Stimulated activated CD8-positive, alpha-beta memory T cell treated with anti-CD3 and anti-CD28 coated beads, Interleukin-4, amount 100 ng/mL, for 48 hours (primary cell): ENCODE data around the gene NTM.

ENCODE experiments used
- DNase-seq: peaks from one replicate; pipeline ENCODE4 v3.0.0-alpha.2; 2020

Gene NTM

DNA sequence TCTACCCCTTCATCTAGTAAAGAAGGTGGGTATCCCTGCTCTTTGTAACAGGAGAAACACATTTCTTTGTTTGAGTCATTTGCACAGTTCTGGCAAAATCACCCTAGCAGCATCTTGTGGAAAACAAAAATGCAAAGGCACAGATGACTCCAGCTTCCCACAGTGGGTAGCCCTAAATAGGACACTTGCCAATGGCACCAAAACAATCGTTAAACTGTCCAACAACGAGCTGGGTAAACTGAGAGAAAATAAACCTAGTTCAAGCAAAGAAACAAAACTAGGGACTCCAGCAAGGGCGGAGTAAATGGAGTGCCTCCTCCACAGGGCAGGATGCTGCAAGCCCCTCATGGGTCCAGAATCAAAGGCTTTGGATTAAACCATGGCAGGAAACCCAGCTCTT, 239.5 kb downstream of the NTM start:
- no peak for DNase-seq

DNA sequence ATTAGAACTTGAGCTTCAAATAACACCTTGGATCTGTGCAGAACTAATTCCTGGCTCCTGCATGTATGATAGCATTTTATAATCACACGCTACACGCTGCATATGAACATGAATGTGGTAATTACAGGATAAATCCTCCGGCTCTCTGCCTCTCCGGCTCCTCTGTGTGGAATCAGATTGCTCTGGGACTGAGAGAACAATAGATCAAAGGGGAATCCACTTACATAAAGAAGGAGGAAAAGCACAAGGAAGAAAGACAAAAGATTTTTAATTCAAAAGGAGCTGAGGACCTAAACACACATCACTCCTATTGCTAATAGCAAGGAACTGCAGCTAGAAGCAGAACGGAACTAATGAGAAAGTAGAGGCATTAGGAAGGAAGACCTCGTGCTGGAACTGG, 240.9 kb downstream of the NTM start:
- no peak for DNase-seq

DNA sequence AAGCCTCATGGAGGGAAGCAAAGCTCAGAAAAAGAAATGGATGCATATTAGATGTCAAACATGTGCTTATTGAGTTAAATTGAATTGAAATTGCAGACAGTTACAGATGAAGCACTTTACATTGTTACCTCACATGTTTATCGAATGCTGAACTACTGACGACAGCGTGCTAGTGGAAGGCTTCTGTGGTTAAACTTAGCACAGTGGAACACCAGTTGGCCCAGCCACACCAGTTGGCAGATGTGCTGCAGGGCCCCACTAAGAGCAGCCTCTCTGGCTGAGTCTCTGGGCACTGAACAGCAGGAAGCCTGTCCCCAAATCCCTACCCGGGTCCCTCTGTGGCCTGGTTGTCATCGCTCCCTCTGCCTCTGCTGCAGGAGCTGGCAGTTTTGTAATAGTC, 242.1 kb downstream of the NTM start:
- DNase-seq: no peak

DNA sequence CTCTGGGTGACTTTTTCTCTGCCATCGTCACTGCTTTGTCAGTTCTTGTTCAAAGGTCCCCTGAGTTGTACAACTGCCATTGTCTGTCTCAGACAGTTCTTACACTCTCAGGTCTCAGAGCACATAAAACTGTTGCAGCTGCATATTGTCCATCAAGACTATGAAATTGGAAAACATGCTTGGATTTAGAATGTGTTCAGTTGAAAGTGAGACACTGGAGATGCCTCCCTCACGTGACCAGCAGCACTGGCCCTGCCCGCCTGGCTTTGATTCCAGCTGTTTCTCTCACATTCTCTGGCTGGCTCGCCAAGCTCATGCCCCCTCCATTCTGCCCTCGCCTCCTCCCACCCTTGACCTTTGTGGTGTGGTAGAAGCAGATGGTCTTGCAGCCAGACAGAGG, 244.2 kb downstream of the NTM start:
- DNase-seq: no peak

DNA sequence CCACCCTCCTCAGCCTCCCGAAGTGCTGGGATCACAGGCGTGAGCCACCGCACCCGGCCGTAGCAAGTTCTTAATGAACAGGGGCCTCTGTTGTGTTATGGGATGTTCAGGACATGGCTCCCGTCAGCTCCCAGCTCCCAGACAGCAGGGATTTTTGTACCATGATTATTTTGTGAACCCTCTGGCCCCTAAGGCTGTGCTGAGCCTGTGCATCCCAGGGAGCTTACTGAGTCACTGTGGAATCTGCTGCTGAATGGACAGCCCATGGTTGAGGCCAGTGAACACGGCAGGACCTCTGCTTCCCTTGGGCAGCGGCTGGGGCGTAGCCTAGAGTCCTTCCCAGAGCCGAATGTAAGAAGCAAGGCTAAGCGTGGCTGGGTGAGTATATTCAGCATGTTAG, 245.2 kb downstream of the NTM start:
- DNase-seq: no peak

DNA sequence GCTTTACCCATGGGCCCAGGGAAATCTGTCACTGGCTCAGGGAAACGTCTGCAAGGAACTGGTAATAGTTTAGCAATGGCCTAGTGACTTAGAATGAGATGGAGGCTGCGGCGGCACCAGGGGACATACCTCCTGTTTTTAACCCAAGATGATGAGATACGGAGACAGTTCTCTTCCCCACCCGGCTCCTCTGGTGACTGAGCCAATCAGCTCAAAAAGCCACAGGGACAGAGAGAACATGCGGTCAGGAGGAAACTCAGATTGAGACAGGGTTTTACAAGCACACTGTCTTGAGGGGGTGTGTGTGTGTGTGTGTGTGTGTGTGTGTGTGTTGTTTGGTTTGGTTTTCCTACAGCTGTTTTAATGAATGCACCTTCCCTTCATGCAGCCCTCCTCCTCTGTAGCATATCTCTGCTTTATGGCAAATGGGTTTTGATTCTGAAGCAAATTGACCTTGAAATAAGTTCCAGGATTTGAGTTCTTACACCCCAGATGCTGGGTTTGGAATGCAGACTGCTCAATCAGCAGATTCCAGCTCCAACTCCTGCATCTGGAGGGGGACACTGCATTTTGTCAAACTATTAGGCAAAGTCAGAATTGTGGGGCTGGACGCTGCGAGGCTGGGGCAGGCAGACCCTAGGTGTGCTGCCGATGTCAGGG, 246.2 kb downstream of the NTM start:
- DNase-seq: no peak

DNA sequence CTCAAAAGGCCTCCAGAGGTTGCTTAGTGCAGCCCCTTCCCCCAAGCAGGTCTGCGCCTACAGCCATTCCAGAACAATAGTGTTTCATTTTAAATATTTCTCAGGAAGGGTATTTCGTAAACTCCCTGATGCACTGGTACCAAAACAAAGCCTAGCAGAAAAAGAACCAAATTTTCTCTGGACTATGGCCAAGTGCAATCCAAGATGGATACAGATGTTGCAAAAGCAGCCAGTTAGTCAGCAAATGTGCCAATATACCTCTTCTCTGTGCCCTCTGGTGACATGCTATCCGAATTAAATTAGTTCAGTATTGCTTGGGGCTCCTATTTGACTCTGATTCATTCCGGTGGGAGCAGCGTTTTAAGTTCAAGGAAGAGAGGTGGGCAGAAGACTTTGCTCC, 247.8 kb downstream of the NTM start:
- DNase-seq: no peak

DNA sequence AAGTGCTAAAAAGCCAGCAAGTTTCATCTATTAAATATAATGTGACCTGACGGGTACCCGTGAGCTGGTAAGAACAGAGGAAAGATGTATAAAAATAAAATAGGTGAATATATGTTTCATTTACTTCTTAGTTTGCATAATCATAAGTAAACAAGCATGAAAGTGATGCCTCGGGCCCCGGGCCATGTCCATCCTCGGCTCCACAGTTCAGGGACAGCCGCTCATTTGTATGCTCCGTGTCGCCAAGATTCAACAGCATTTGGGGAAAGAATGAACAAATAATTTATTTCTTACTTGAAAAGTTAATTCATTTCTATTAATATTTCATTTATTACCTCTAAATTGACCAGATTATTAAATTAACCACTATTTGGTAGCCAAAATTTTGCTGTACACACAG, 251.8 kb downstream of the NTM start:
- no peak for DNase-seq

DNA sequence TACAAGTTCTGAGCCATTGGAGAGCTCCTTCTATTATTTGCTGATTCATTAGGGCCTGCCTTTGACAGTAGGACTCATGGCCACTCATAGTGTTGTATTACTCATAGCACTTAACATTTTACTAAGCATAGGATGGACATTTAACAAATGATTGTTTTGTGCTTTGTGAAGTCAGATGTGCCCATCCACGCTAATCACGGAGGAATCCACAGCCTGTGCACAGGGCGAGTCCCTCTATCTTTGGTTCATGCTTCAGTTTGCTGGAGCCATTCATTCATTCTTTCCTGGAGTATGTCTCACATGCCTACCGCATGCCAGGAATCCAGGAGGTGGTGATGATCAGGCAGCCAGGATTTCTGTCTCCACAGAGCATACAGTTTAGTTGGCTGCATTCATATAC, 254.1 kb downstream of the NTM start:
- no peak for DNase-seq

DNA sequence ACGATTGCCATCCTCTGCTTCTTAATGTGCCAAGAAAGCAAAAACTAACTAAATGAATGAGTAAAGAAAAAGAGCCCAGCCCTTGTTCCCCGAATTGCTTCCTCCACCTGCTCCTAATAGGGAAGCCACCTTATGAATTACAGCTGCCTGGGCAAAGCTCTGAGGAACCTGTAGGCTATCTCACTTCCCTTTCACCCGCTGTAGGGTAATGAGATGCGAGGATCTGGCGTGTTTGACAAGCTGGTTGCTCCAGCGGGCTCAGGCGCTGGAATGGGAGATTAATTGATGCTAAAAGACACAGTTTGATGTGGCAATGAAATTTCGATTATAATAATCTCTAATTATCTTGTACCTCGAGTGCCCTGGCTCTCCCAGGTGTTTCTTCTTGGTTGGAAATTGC, 256.4 kb downstream of the NTM start:
- no peak for DNase-seq

DNA sequence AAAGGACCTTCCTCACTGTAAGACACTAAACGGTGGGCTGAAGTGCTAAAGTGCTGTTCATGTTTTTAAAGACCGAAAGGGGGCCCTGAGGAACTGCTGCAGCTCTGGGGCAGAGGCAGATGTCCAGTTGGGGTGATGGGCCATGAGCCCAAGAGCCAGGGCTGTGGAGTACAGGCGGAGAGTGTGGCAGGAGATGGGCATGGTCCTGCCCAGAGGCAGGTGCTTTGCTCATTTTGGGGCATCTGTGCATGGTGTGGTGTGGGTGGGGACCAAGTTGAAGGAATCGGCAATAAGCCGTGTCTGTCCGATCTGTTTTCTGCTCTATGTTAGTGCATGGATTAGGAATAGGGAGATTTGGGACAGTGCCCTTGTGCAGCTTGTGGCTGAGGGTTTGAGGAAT, 258.3 kb downstream of the NTM start:
- no peak for DNase-seq

DNA sequence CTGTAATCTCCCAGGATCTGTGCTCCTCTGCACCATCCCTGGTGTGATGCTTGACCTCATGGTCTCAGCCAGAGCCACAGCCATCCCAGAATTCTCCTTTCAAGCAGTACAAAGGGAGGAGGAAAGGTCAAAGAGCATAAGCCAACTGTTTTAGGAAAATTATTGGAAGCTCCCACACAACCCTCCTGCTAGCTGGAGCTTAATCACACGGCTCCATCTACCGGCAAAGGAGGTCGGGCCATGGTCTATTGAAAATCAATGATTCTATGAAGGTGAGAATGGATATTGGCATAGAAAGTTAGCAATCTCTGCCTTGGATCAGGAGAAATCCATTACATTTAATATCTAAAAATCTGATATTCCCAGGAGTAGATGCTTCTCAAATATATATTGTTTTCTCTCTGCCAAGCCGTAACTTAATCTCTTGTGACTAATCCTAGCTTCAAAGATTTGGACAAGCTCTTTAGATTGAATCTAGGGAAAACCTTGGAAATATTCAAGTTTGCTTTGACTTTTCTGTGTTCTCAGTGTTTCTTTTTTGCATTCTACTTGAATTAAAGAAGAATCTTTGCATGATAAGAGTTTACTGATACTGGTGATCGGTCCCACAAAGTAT, 259.6 kb downstream of the NTM start:
- DNase-seq: no peak

DNA sequence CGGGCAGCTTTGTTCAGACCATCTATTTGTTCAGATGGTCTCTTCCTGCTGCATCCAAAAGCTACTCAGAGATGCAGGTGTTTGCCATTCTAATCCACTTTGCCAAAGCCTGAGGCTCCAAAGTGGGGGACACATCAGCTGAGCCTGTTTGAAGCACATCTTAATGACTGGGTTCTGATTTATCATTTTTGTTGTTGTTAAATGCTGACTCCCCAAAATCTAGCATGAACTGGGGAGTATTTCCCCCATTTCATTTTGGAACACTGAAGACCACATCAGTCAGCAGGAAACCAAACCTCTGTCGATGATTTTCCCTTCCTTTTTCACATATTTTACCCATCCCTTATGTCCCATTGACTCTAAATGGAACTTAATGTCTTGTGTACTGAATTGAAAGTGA, 262.6 kb downstream of the NTM start:
- DNase-seq: no peak

DNA sequence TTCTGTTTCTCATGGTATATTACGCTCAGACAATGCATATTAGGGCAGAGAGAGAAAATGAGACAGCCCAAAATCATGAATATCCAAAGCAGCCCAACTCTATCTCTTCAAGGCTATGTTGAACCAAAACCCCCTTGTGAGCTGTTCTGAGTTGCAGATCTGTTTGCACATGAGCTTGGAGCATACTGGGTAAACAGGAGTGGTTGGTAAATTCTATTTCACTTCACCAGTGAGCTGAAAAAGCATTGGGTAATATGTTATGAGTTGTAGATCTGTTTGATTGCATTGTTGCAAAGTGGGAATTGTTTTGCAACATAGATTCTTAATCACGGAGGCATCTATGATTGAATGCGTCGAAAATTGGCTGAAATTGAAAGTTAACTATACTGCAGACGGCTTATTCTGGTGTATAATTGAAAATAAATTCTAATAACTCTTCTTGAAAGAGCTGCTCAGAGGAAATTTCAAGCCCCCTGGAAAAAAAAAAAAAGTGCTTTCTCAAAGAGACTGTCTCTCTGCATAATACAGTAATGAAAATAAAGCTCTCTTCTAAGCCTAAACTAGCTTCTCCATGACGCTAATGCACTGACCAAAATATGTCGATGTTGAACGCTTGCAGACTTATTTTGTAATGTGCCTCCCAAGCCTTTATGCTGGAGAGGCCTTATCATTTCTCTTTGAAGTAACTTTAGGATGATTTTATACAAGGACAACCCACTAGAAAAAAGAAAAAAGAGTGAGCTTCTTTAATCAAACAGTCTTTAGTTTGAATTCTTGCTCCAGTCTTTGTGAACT, 263.7 kb downstream of the NTM start:
- DNase-seq: no peak

DNA sequence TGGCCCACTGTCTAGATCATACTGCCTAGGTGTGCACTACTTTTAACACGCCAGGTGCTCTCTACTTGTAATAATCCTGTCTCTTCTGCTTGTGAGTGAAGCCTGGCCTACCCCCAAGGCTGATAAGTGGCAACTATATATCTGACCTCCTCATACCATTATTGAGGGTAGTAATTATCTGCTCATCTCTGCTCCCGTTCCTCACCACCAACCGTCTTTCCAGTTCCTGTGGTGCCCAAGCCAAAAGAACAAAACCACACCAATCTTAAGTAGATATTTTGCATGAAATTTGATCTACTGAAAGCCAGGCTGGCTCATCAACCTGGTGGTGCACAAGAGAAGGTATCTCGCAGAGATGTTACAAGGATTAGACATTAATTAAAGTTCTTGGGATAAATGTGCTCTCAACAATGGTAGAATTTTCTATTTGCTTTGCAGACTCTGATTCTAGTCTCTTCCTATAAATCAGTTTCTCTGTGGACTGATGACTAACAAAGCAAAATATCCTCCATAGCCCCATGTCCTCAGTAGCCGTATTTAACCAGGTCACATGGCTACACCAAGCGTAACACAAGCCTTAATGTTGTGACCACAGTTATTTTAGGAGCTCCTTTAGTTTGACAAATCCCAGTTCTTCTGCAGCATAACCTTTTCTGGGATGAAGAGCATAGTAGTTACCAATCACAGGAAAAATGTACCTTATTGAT, 267.2 kb downstream of the NTM start:
- DNase-seq: no peak

DNA sequence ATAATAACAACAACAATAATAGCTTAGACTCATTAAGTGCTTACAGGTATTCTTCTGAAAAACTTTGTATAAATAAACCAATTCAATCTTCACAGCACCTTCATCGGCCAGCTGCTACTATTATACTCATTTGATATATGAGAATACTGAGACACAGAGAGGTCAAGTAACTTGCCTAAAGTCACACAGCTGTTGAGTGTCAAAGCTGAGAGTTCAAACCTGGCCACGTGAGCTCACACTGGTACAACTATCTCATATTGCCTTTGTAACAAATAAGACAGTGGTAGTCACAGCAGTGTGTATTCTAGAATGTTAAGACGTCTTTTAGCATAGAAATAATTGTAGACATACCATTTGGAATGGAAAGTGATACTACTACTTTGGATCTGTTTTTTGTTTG, 268.5 kb downstream of the NTM start:
- DNase-seq: no peak

DNA sequence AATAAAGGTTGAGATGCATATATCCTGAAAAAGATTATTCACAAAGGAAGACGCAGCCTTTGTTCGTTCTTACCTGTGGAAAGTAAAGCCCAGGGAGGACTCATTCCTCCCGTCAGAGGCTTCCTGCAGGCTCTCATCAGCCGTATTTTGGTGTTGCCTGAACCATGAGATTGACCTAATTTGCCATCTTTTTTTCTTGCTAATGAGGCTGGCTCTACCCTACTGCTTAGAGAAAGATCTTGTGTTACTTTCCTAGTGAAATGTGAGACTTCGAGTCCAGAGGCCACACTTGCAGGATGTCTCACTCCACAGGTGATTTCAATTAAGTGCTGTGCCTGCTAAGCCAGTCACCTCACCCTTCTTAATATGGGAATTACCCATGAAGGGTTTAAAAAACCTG, 269.9 kb downstream of the NTM start:
- DNase-seq: no peak

DNA sequence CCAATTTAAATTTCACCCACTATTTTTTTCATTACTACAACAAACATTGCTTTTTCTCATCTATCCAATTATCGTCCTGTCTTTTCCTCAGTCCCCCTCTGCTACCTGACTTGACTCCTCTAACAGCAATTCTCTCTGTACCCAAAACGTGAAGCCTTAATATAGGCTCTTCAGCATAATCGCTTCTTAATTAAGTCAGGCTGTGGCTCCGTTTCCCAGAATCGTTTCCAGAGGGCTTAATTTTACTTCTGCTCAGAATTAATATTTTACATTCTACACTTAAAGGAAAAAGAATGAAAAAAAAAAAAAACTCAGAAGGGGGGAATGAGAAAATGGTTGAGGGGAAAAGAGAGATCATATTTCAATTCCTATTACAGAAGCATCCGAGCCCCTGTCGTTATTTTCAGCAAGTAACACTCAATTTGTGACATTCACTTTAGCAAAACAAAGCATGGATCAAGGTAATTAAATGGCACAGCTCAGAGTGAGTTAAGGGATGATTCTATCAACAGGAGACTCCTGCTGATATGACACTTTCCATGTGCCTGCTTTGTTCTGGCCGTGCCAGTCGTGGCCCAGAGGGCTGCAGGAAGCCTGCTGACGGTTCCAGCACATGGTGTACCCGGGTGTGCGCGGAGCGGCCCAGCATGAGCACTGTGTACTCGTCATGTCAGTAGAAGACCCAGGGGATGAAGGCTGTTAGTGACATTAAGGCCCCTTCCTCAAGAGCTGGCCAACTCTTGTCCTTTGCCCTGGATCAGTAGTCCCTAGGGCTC, 272.5 kb downstream of the NTM start:
- DNase-seq: no peak

DNA sequence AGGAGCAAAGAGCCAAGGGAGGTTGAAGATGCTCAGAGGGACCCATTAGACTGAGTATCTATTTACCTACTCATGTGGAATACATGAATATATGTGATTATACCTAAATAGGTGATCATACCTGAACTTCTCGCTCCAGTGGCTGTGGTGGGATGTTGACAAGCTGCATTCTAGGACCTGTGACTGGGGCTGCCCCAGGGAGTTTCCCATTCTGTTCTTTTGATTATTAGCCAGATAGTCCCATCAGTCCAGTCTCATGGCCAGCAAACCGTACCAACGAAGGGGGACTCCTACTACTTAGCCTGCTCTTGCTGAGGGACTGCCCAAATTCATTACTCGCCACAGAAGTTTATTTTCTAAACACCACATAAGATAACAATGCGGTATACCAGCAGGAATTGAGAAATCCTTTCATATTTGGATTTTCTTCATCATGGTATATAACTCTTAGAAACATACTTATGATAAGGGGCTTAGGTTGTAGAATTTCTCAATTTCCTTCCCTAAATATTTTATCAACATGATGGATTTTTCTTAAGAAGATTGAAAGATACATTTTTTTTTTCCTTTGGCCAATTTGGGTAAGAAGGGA, 273.9 kb downstream of the NTM start:
- DNase-seq: no peak

DNA sequence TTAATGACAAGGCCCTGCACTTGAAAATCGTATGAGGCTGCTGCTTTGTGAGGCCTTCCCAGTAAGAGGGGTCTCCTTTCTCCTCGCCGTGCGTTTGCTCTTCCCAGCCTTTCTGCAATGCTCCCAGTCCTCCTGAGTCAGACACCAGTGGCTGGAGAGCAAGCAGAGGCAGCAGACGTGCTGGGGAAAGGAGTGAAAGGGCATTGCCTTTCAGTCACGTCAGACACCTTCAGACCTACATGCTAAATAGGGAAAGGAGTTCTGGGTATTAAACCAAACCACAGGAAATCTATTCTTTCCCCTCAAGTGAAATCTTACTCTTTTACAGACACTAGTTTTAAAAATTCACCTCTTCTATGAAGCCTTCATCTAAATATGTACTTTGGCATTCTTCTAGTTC, 274.8 kb downstream of the NTM start:
- no peak for DNase-seq

DNA sequence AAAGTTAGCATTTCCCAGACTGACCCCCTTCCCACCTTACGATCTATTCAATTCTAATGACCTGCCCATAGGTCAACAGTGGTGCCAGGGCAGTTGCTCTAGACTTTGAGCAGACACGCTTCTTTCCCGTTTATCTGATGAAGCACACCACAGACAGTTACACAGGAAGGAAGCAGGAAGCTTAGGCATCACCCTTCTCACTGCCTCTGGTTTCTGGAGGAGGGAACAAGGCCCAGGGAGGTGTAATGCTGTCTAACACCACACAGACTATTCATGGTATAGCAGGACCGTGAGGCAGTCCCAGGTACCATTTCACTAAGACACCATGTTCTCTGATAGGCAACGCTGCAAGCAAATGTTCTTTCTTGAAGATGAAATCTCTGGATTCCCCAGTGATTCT, 279.4 kb downstream of the NTM start:
- DNase-seq: no peak

DNA sequence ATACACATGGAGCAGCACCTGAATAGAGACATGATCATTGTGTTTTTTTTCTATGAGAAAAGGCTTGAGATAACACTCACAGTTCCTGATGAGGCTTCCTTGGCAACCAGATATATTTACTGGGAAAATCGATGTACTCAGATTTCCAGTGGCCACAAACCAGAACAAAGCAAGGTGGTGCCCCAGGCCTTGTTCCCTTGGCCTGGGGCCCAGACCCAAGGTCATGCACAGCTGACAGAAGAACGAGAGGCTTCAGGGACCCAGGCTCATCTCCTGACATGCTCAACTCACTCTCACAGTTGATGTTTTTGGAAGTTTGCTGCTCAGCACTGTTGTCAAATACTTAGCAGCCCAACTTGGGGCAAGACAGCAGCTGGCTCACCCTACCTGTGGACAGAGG, 281.8 kb downstream of the NTM start:
- DNase-seq: no peak

DNA sequence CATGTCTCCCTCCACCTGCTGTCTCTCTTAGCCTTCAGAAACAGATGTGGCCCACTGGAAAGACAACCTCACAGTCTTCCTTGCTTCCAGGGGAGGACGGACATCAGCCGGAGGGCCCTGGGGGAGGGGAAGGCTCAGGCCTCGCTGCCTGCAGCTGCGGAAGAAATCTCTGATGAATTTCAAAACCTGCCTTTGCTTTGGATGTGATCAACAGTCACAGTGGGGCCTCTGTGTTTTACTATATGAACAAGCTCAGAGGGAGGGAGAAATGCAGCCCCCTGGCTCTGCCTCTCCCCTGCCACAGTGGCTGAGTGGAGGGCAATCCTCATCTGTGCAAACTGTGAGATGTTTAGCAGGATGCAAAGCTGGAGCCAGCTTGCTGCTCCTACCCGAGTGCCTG, 282.8 kb downstream of the NTM start:
- no peak for DNase-seq
